MM.1S (cell line): ENCODE data around the gene GREB1.

Experiments used
- DNase-seq: peaks from one replicate; pipeline ENCODE4 v3.0.0-alpha.2; 2015
- H2AFZ ChIP-seq: fragments of 300-600 bp; sonication (generic); 2 replicates; pipeline ENCODE4 v1.6.0; 2016; ENCODE audit warnings: antibody characterized with exemption, low read length
- H3F3A ChIP-seq: fragments of 300-600 bp; sonication (generic); 2 replicates; pipeline ENCODE4 v1.6.1; 2016; ENCODE audit warnings: mild to moderate bottlenecking, antibody characterized with exemption, low read length, moderate library complexity, mixed read lengths; ENCODE audit not compliant: insufficient read depth
- H3K27ac ChIP-seq: fragments of 300-600 bp; sonication (generic); 2 replicates; pipeline ENCODE4 v1.5.1; 2016; ENCODE audit warnings: mild to moderate bottlenecking, low read length
- H3K27me3 ChIP-seq: fragments of 300-600 bp; sonication (generic); replicated peaks from 2 replicates; pipeline ENCODE4 v1.6.0; 2016; ENCODE audit warnings: low read length; ENCODE audit not compliant: insufficient read depth
- H3K36me3 ChIP-seq: fragments of 300-600 bp; sonication (generic); replicated peaks from 2 replicates; pipeline ENCODE4 v1.6.1; 2016; ENCODE audit warnings: mild to moderate bottlenecking, low read length, mixed read lengths; ENCODE audit not compliant: insufficient read depth
- H3K4me1 ChIP-seq: fragments of 300-600 bp; sonication (generic); 2 replicates; pipeline ENCODE4 v1.6.1; 2016; ENCODE audit warnings: low read length, mixed read lengths
- H3K4me2 ChIP-seq: fragments of 300-600 bp; sonication (generic); 2 replicates; pipeline ENCODE4 v1.6.0; 2016; ENCODE audit warnings: low read depth, low read length
- H3K4me3 ChIP-seq: fragments of 300-600 bp; sonication (generic); 2 replicates; pipeline ENCODE4 v1.5.1; 2016; ENCODE audit warnings: low read length, mixed read lengths
- H3K79me2 ChIP-seq: fragments of 300-600 bp; sonication (generic); 2 replicates; pipeline ENCODE4 v1.6.1; 2016; ENCODE audit warnings: mixed run types, low read length, mixed read lengths
- H3K9ac ChIP-seq: fragments of 300-600 bp; sonication (generic); 2 replicates; pipeline ENCODE4 v1.6.1; 2016; ENCODE audit warnings: low read length, mixed read lengths
- H3K9me2 ChIP-seq: fragments of 300-600 bp; sonication (generic); replicated peaks from 2 replicates; pipeline ENCODE4 v1.6.1; 2016; ENCODE audit warnings: mild to moderate bottlenecking, low read length, mixed read lengths; ENCODE audit not compliant: insufficient read depth
- H3K9me3 ChIP-seq: fragments of 300-600 bp; sonication (generic); replicated peaks from 2 replicates; pipeline ENCODE4 v1.6.1; 2016; ENCODE audit warnings: mild to moderate bottlenecking, low read length, mixed read lengths; ENCODE audit not compliant: insufficient read depth
- H4K20me1 ChIP-seq: fragments of 300-600 bp; sonication (generic); 2 replicates; pipeline ENCODE4 v1.6.1; 2016; ENCODE audit warnings: mild to moderate bottlenecking, low read length, moderate library complexity, mixed read lengths; ENCODE audit not compliant: insufficient read depth
- EZH2 ChIP-seq: fragments of 300-600 bp; sonication (generic); optimal IDR thresholded peaks from 2 replicates; pipeline ENCODE3; 2017; ENCODE audit warnings: low read depth, mild to moderate bottlenecking, antibody characterized with exemption, low read length, mixed read lengths
- EZH2phosphoT487 ChIP-seq: fragments of 300-600 bp; sonication (generic); IDR thresholded peaks from 2 replicates; pipeline ENCODE4 v1.6.1; 2018; ENCODE audit warnings: antibody characterized with exemption, low read length
- TF ChIP-seq, protein P1 (sequence below): fragments of 300-600 bp; sonication (generic); IDR thresholded peaks from 2 replicates; pipeline ENCODE4 v1.5.1; 2016; ENCODE audit warnings: antibody characterized with exemption, low read length, mixed read lengths

GREB1 gene

DNA sequence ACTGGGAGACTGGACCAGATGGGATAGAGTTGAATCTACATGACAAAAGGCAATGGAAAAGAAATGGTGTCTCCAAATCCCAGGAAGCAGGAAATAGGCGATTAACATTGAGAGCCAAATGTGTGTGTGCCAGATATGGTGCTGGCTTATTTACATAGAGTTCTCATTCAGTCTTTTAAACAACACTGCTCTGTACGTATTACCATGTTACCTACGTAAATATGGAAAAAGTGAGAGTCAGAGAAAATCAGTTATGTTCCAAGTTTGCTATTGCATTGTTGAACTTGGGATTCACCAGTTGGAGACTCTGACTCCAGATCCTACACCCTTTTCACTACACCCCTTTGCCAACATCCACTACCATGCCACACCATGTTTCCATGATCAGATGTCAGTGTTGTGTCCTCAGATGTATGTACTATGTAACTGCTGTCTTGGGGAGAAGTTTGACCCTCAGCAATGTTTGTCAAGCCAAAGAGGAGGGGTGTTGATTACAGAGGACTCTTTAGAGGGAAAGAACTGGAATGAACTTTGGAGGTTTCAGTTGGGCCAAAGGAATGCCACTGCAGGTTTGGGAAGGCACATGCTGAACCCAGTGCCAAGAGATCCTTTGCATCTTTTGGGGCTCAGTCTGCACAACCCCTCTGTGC lies 19.6 kb upstream of the GREB1 start:
- Histone ChIP-seq H3K27me3 (no peaks in the 10 kb centered on the region), H3F3A (no peaks in the 10 kb centered on the region), H3K27ac (no peak overlapping the region), H3K9me2 (no peaks in the 10 kb centered on the region), H3K4me2 (no peak overlapping the region), H3K4me3 (no peak overlapping the region), H4K20me1 (no peaks in the 10 kb centered on the region), H3K79me2 (no peaks in the 10 kb centered on the region), H3K36me3 (no peaks in the 10 kb centered on the region), H2AFZ (no peak overlapping the region), H3K9ac (no peak overlapping the region), H3K4me1 (no peaks in the 10 kb centered on the region), H3K9me3 (no peaks in the 10 kb centered on the region)
- TF ChIP-seq EZH2phosphoT487 (no peak), EZH2 (no peak)
- TF ChIP-seq, protein P1, sequence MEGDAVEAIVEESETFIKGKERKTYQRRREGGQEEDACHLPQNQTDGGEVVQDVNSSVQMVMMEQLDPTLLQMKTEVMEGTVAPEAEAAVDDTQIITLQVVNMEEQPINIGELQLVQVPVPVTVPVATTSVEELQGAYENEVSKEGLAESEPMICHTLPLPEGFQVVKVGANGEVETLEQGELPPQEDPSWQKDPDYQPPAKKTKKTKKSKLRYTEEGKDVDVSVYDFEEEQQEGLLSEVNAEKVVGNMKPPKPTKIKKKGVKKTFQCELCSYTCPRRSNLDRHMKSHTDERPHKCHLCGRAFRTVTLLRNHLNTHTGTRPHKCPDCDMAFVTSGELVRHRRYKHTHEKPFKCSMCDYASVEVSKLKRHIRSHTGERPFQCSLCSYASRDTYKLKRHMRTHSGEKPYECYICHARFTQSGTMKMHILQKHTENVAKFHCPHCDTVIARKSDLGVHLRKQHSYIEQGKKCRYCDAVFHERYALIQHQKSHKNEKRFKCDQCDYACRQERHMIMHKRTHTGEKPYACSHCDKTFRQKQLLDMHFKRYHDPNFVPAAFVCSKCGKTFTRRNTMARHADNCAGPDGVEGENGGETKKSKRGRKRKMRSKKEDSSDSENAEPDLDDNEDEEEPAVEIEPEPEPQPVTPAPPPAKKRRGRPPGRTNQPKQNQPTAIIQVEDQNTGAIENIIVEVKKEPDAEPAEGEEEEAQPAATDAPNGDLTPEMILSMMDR, result no peak
- no peak for DNase-seq

DNA sequence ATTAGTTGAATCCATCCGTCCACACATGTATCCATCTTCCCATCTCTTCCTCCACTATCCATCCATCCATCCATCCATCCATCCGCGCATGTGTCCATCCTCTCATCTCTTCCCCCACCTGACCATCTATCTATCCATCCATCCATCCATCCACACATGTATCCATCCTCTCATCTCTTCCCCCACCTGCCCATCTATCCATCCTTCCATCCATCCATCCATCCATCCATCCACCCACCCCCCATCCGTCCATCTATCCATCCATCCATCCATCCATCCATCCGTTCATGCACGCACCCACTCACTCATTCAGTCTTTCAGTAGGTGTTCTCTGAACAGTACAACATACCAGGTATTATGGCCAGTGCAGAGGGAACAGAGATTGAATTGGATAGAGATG lies 18.9 kb upstream of the GREB1 start:
- Histone ChIP-seq H3K4me3 (no peak overlapping the region), H3K4me2 (no peak overlapping the region), H3F3A (no peaks in the 10 kb centered on the region), H3K36me3 (no peaks in the 10 kb centered on the region), H3K9ac (no peak overlapping the region), H4K20me1 (no peaks in the 10 kb centered on the region), H3K4me1 (no peaks in the 10 kb centered on the region), H3K9me3 (no peaks in the 10 kb centered on the region), H2AFZ (no peak overlapping the region), H3K27me3 (no peaks in the 10 kb centered on the region), H3K27ac (no peak overlapping the region), H3K9me2 (no peaks in the 10 kb centered on the region), H3K79me2 (no peaks in the 10 kb centered on the region)
- no peak for TF ChIP-seq EZH2phosphoT487
- no peak for TF ChIP-seq EZH2
- TF ChIP-seq, protein P1, result no peak
- DNase-seq, result no peak

DNA sequence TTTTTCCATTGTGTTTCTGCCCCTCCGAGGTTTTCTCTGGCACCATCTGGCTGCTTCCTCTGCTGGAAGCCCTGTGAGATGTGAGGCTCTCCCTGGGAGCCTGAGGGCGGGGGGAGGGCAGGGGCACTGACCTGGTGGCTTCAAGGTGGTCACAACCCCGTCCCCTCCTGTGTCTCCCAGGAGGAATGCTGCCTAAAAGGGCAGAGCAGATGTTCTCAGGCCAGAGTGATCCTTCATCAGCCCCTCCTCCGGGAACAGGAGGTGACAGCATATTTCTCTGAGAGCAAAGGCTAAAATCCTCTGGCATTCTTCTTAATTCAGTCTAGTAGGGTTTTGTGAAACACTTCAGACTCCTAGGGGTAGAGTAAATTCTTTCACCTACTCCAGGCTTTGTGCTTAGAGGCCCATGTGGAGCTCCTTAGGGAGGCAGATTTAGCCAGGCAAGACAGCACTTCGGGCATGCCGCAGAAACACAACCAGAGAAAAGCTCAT lies 18.3 kb upstream of the GREB1 start:
- Histone ChIP-seq H3K9me3 (no peaks in the 10 kb centered on the region), H3K9ac (no peak overlapping the region), H3F3A (no peaks in the 10 kb centered on the region), H3K4me3 (no peak overlapping the region), H3K4me1 (no peaks in the 10 kb centered on the region), H3K79me2 (no peaks in the 10 kb centered on the region), H3K36me3 (no peaks in the 10 kb centered on the region), H2AFZ (no peak overlapping the region), H3K9me2 (no peaks in the 10 kb centered on the region), H4K20me1 (no peaks in the 10 kb centered on the region), H3K27ac (no peak overlapping the region), H3K27me3 (no peaks in the 10 kb centered on the region), H3K4me2 (no peak overlapping the region)
- DNase-seq, result no peak
- TF ChIP-seq EZH2phosphoT487 (no peak), EZH2 (no peak)
- TF ChIP-seq, protein P1, result no peak
